ENCODE data around the gene JARID2.
"Not testable (repeated sequence)": the region's sequence is repeated elsewhere in the genome, so short reads cannot be mapped to it uniquely, and the experiment has no call there.

JARID2 gene

DNA sequence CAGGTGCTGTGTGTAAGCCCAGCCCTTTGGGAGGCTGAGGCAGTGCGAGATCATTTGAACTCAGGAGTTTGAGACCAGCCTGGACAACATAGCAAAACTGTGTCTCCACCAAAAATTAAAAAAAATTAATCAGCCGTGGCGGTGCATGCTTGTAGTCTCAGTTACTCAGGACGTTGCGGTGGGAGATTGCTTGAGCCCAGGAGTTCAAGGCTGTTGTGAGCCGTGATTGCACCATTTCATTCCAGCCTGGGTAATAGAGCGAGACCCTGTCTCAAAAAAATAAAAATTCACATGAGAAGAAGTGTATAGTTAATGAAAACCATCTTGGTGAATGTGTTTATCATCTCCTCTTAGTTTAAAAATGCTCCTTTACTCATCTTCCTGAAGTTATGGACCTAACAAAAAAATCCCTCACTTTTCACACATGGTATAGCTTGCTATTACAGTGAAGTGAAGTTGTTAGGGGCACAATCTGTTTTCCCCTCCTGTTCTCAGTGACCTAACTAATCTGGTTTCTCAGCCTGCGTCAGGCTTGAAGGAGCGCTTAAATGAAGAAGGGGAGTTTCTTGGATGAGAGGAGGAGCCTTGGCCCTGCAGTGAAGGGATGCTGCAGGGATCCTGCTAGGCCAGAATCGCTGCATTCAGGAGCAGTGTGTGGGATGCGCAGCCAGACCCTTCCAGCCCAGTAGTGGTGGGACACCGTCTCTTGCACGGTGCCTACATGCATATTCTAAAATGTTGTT lies 45.3 kb downstream of the JARID2 start:
- no peak for DNase-seq

DNA sequence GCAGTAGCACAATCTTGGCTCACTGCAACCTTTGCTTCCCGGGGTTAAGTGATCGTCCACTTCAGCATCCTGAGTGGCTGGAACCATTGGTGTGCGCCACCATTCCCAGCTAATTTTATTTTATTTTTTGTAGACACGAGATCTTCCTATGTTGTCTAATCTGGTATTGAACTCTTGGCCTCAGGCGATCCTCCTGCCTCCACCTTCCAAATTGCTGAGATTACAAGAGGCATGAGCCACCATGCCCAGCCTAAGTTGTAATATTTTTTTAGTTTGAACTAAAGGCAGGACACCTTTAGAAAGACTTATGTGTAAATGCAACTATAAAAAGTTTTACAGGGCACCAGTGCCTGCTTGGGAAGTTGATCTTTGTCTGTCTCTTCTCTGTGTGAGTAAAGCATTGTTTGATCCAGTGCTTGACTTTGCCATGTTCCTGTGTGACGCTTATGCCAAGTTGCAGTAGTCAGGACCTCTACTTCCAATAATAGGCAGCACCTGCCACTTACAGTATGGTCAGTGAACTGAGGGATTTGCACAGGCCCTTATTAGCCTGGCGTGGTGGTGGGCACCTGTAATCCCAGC lies 46.9 kb downstream of the JARID2 start:
- no peak for DNase-seq

DNA sequence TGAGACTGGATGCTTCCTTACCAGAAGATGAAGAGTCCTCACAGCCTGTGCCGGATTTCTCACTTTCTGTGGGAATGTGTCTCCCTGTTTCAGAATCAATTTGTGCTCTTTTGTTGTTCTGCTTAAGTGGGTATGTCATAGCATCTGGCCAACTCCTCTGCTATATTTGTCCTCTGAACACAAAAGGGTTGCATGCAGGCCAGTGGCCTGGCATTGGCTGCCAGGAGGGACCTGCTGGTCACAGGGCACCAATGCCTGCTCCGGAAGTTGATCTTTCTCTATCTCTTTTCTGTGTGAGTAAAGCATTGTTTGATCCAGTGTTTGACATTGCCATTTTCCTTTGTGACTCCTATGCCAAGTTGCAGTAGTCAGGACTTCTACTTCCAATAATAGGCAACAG lies 47.8 kb downstream of the JARID2 start:
- DNase-seq, result no peak

DNA sequence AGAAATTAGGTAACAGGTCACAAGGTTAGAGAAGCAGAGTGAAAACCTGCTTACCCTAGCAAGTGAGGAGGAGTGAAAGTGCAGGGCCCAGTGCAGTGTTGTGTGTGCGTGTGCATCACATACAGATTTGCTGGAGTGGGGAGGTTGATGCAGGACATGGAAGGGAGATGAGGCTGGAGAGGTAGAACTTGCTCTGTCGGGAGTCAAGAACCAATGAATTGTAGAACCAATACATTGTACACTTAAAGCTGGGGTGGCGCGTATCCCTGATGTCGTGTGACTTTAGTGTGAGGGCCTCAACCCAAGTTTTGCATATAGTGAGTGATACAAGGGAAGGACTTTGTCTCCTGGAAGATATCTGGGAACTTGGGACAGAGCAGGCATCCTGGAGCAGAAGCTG lies 48.6 kb downstream of the JARID2 start:
- DNase-seq, result no peak

DNA sequence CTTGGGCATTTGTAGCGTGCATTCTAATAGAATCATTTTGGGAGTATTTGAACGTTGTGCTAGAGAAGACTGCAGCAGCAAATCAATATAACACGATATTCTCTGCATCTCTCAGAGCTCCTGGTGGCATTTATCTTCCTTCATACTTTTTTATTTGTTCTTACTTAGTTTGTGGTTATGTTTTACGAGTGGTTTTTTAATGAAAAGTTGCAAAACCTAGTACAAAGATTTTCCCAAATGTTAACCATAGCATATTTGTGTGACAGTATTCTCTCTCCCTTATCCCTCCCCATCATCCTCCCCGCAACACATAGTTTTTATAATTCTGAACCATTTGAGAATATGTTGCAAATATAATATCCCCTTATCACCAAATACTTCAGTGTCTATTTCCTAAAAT lies 50.4 kb downstream of the JARID2 start:
- no peak for DNase-seq

DNA sequence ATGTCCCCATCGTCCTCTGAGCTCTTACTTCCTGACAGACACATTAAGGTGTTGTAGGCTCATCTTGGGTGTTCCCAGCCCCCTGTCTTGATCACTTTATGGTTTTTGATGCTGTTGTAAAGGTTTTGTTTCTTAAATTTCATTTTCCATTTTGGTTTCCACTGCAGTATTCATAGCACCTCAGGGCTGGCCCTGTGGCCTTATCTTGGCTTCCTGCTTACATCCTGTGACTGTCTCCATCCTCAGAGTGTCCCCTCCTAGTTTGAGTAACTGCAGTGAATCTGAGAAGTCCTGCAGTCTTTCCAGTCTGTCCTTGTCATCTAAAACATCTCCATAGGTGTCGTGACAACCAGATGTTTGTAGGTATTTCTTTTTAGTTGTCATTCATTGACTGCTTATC lies 50.9 kb downstream of the JARID2 start:
- DNase-seq, result peak; percentile 83

DNA sequence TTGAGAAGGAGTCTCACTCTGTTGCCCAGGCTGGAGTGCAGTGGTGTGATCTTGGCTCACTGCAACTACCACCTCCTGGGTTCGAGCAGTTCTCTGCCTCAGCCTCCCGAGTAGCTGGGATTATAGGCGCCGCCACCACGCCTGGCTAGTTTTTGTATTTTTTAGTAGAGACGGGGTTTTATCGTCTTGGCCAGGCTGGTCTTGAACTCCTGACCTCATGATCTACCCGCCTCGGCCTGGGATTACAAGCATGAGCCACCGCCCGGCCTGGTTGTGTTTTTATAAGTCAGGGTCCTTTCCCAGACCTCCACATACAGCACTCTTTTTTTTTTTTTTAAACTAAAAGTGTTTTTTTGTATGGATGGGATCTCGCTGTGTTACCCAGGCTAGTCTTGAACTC lies 51.3 kb downstream of the JARID2 start:
- not testable (repeated sequence) for DNase-seq

DNA sequence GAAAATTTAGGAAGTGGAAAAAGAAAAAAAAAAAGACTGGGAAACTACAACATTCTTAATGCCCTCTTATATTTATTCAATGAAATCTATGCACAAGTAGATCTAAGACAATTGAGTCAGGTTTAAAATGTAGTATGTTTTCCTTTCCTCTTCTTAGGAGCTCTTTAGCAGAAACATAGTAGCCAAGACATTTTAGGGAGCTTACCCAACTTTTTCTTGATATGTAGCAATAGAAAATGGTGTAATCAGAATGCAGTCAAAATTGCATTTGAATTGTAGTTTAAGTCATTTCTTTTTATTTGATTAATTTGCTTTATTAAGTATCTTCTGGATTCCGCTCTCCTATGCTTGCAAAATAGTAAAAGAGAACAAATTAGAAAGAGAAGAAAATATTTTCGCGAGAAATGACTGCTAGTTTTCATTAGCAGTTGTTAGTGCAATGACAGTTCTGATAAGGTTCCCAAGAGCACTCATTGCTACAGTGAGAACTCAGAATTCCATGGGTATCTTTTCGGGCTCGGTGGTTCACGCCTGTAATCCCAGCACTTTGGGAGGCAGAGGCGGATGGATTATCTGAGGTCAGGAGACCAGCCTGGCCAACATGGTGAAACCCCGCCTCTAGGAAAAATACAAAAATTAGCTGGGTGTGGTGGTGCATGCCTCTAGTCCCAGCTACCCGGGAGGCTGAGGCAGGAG lies 52.2 kb downstream of the JARID2 start:
- DNase-seq, result no peak

DNA sequence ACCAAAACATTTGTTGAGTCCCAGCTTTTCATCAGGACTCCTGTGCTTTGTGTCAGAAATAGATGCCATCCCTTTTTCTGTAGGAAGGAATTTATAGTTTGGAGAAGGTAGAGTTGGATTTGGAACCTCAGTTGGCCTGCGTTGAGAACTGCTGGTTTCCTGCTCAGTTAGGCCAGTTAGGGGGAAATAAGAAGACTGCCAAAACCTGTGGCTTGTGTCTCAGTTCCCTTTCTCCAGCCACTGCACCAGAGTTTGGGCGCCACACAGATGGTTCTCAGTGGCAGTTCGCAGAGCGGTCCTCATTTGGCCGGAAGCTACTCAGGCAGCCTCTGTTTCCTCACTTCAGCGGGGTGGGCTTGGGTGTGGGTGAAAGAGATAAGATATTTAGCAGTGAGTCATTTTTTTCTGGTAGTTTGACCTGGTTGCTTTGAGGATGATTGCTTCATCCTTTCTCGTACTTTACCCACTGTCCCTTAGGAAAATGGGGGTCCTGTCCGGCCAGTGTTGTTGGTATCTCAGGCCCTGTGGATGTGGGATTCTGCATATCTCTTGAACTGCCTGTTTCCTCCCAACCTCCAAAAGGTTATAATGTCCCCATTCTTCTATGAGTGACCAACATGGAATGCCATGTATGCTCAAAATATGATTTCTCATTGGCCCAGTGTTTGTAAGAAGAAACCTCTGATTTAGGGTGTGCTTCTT lies 53.7 kb downstream of the JARID2 start:
- DNase-seq, result peak; percentile 99

DNA sequence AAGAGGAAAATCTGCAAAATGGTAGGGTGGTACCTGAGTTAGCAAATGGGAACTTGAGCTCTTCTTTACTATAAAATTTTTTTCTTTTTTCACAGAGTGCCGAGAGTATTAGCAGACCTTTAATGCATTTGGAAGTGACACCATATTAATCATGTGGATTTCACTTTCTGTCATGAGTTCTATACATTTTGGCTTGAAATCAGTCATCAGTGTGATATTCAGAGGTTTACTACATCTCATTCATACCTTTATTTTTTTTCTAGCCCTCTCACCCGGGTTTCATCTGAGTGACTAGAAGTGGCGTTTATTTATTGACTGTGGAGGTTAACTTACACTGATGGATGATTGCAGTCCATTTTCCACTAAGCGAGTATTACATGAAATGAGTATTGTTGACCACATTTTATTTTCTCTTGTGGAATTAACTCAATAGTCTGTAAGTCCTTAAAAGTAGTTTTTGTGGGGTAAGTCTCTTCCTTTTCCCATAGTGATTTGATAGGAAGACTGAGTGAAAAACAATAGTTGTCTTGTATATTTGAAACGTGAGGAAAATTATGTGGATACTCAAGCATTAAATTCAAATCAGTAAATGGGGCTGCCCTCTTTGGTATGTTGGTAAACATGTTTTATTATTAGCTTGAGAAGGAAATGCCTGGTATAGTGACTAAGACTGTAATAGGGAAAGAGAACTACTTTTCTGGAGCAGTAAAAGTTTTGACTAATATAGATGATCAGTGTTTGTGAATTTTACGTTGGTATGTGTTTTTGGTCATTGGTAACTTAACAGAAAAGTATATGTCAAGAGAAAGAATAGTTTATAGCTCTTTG lies 55.5 kb downstream of the JARID2 start:
- DNase-seq, result no peak

DNA sequence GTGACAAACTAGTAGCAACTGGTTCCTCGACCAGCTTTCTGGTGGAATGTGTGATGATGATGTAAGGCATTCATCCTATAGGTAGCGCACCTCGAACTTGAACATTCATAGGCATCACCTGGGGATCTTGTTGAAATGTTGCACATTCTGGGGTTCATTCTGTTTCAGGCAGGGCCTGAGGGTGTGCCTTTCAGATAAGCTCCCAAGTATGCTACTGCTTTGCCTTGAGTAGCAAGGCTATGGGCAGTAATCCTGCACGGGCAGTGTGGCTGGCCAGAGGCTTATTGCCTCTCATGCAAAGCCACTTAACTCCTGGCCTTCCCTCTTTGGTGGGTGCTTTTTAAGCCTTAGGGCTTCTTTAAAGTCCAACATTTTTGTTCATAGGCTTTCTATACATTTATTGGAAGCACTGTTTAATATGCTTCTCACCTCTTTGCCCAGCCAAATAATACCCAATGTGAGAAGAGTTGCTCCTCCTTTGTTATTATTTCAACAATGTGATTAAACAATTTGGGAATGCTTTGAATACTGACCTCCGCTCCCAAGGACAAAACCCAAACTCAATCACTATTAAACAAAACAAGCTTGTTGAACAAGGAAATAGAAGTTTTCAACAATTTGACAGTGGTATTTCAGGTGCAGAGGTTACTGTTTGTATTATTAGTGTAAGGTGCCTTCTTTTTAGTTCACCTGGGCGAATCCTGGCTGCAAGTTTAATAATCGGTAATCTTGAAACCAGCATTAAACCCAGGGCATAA lies 57.5 kb downstream of the JARID2 start:
- DNase-seq, result peak; percentile 53

DNA sequence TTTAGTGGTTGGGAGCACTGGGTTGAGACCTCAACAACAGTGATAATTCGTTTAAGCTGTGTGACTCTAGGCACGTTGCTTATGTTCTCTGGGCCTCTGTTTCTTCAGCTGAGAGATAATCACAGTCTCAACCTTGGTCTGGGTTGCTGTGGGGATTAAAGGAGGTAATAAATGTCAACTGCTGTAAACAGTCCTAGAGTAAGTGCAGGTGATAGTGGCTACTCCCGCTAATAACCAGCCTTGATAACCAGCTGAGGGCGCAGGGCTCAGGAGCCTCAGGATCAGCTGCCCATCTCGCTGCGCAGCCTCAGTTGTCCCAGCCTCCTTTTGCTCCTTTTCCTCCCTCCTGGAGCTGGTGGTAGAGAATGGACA lies 58.0 kb downstream of the JARID2 start:
- no peak for DNase-seq

DNA sequence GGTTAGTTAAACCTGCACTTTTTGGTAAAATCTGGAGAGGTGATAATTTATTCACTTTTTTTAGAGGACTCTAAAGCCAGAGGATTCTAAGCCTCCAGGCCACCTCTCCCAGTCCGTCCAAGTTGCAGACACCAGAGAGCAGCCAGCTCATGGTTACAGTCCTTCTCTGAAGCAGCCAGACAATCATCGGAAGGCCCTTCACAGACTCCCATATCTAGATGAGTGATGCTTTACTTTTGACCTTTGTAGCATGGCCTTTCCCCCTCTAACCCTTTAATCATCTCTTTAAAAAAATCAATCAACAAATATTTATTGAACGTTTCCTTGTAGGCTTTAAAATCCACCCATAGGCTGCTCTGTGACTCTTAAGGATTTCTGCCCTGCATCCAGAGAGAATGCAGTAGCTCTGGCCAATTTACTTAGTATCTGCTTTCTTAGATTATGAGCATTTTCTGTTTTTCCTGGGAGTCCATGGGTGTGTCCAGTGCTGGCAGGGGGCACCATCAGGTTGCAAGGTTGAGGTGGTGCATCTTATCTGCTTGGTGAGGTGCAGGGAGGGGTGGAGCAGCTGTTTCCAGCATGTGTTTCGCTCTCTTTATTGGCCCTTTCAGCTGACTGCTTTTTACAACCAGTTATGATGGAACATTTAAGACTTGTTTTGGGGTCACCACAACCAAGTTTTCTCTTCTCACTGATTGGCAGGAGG lies 58.6 kb downstream of the JARID2 start:
- peak; percentile 79 for DNase-seq

DNA sequence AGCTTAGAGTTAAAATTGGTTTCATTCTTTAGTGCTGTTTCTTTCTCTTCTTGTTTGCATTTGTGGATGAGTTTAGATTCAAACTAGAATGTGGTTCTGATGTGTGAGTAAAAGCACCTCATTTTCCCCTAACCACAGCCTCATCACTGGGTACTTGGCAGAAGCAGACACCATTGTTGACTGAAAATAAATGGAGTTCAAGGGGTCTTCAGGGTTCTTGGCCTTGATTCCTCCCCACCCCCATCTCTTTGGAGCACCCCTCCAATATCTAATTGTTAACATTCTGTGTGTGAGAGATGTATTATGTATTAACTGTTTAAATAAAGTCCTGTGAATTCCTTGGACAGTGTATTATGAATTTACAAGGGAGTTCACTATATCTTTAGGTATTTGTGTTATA lies 59.6 kb downstream of the JARID2 start:
- DNase-seq, result no peak

DNA sequence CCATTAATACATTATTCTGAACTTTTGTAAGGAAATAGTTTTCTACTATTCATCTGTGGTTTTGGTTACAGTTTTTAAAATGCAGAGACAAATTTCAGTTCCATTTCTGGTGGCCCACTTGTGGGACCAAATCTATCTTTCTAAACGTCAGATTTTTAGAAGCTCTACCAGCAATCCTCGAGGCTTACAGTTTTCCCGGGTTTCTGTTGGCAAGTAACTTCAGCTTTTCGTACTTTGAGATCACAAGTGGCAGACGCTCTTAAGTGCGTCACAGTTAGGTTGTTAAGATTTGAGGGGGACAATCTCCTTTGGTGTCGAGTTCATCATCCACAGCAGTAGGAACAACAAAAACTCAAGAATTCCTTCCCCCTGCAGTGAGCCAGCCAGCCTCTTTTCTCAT lies 60.0 kb downstream of the JARID2 start:
- no peak for DNase-seq

DNA sequence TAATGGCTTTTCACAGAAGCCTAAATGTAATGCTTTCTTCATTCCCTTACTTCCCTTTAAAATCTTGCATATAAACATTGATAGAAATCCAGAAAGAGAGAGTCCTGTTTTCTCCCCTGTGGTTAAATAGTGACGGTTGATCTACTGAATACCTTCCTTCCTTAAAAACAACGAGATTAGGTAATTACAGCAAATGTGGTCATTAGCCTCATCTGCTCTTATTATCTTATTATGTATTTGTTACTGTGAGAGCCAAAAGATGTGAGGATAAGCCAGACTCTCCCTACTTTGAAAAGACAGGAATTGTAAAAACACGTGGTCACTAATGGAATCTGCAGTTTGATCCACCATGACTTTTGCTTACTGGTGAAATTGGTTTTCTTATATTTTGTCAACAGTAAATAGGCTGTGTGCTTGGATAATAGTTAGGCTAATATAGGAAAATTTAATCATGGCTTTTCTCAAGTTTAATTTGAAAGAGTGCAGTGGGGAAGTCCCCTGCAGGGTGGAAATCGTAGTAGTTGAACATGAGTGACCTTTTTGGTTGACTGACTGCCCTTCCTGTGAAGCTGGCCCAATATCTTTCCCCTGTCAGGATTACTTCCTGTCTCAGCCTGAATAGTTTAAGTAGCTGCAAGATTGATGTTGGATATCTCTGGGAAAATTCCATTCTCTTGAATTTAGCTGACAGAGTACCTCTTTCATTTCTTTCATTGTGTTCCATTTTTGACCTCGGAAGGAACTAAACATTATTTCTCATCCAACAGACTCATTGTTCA lies 62.8 kb downstream of the JARID2 start:
- DNase-seq, result peak; percentile 71

DNA sequence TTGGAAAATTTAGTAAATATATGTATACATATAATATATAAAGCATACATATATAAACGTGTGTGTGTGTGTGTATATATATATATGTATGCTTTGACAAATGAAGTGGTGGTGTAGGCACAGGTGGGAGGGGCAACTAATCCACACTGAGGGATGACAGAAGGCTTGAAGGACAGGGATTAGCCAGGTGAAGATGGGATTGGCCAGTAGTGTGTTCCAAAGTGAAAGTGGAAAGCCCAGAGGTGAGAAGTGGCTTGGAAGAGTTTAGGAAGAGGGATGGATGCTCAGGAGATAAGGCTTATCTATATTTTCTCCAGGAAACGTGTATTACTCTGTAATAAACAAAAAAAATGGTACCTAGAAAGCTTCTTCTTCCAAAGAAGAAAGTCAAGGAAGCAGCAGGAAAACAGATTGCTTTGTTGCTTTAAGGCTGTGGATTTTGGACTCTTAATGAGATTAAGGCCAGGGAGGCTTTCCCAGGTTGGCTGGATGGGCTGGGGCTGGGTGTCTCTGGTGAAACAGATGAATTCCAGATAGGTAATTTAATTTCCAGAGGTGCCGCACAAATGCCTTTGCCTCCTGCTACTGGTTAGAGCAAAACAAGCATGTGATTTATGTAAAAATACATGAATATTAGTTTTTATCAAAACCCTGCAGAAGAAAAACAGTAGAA lies 63.9 kb downstream of the JARID2 start:
- no peak for DNase-seq

DNA sequence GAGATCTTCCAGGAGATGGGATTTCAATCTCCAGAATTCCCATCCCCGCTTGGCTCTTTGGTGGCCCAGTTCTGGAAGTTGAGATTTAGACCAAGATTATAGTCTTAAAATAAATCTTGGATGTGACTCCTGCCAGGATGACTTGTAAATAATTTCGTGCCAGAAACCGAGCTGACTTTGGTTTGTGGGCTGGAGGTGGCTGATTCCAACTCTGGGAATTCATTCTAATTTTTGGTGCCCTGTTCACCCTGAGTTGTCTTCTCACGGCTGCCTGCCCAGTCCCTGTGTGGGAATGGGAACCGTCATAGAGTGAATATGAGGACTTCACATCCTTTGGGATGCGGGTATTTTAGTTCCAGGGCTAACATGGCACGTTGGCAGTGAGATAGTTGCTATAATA lies 64.8 kb downstream of the JARID2 start:
- no peak for DNase-seq

DNA sequence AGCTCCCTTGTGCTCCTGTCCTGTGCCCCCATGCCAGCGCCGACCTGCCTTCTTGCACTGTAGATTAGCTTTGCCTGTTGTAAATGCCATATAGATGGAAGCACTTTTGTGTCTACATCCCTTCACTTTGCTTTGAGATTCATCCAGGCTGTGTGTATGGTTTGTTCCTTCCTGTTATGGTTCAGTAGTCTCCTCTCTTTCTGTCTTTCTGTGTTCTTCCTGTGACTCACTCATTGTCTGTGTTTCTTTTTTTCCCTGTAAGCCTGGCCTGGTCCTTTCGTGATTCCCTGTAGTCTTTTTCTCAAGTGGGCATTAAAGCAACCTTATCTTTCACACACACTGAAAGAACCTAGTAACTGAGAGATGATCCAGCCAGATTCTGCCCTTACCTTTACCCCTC lies 66.6 kb downstream of the JARID2 start:
- DNase-seq, result no peak

DNA sequence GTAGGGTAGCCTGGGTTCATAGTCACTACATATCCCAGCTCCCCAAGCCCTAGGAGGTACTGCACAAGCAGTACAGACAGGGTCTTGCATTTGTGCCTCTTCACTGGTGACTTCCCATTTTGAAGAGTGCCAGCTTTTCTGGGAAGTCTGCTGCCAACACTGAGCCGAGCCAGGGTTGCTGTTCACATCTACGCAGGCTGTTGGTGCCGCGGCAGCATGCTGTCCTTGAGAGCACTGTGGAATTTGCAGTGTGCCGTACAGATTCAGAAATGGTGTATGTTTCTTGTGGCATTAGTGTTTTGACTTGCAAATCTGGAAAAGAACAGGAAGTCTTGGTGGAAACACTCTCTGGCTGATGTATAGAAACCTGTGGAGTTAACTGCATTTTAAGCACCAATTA lies 67.5 kb downstream of the JARID2 start:
- no peak for DNase-seq
